Heart left ventricle (tissue), 13 donors: ENCODE measurements around the gene CTCFL.

Source experiments
- CTCF ChIP-seq, 12 donors: fragments of 200-600 bp; sonication (generic) in 4 of 12; IDR thresholded peaks; one replicate each; pipeline versions ENCODE4 v1.5.0 to v1.8.0; 2018 to 2022; ENCODE audit warnings: antibody characterized with exemption in 12 of 12, mild to moderate bottlenecking in 5 of 12
- POLR2A ChIP-seq, 2 donors: fragments of 450-650 bp; IDR thresholded peaks; one replicate each; pipeline ENCODE4 v1.6.1; 2017; ENCODE audit warnings: antibody characterized with exemption in 2 of 2, mild to moderate bottlenecking in 2 of 2, moderate library complexity in 2 of 2
- donor health status: ischemic (EF 13 %, LVEDD 7.1; RV severe dilation, severe dysfunction).
- donor health status: DM: no; HTN: yes; CAD: no.
- donor health status: DM: no; HTN: no; CAD: no.
- donor health status: ischemic (EF 25% LVEDD 6.9; RV normal size, moderate dysfunction).
- donor health status: ischemic (EF 25% LVEDD 5.7; RV mildly dilated, moderate dysfunction).
- donor health status: ischemic (EF 35%, LVEDD 5.7; RV mildly dilated, moderate dysfunction).
- donor health status: nonischemic (EF 11% LVEDD 7.7; RV severe dilation, severe dysfunction).
- donor health status: DM: yes; HTN: yes; CAD: no.
- donor health status: PGD.
- donor health status: ischemic (EF 29% LVEDD 5.4; RV normal size, mild dysfunction).
- donor health status: nonischemic (EF 23%, LVEDD 6.1; RV moderate dilation, normal function).

DNA sequence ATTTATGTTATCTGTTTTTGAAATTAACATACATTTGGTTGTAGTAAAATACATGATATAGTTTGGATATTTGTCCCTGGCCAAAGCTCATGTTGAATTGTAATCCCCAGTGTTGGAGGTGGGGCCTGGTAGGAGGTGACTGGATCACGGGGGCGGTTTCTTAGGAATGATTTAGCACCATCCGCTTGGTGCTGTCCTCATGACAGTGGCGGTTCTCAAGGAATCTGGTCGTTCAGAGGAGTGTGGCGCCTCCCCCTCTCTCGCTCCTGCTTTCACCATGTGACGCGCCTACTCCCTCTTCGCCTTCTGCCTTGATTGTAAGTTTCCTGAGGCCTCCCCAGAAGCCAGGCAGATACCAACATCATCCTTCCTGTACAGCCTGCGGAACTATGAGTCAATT, 29.0 kb downstream of the CTCFL start:
- TF ChIP-seq CTCF (IDR thresholded peaks at IDR 0.05): no peak
- no peak for TF ChIP-seq POLR2A (IDR thresholded peaks at IDR 0.05)
